ENCODE results near the gene LLGL2. TPM values are rescaled to one million over a fixed set of nuclear protein-coding genes. Genes with fewer than 3 reads are reported as not detected.

LLGL2 gene
- total RNA-seq, 1 donor from 2014 or later = 9.0 TPM

DNA sequence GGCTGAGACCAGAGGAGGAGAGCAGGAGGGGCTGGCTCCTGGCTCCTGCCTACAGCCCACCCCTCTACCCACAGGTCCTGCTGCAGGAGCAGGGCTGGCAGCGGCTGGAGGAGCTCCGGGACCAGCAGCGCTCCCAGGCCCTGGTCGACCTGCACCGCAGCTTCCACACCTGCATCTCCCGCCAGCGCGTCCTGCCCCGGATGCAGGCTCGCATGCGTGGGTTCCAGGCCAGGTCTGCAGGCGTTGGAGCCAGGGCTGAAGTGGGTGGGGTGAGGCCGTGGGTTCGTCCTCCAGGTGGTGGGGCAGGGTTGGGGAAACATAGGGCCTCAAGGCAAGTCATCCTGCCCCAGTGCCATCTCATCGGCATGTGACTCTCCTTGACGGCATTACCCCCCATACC, 80.3 kb downstream of the LLGL2 start:
- DNase-seq = no peak
- Mint-ChIP-seq H3K9me3 (no peaks in the 10 kb centered on the region), H3K27me3 (no peaks in the 10 kb centered on the region), H3K36me3 (ENCODE audit: low read depth) (no peaks in the 10 kb centered on the region), H3K27ac (no peak overlapping the region), H3K4me3 (no peak overlapping the region), H3K4me1 (peaks cover 4% of the 10 kb centered on the region)
- intact Hi-C loops (cut with micrococcal nuclease) = no loop called here

DNA sequence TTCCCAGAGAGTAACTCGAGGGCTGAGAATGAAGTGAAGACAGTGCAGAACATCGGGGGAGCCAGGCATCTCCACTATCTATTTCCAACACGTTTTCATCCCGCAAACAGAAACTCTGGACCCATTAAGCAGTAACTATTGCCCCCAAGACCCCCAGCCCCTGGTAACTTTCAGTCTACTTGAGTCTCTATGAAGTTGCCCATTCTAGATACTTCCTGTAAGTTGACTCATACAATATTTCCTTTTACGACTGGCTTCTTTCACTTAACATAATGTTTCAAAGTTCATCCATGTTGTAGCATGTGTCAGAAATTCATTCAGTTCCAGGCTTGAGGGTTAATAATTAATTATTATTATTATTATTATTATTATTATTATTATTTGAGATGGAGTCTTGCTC, 81.6 kb downstream of the LLGL2 start:
- no peaks in the 10 kb centered on the region for H3K27me3 Mint-ChIP-seq
- H3K27ac Mint-ChIP-seq = no peak overlapping the region
- peaks cover 4% of the 10 kb centered on the region for H3K4me1 Mint-ChIP-seq
- H3K36me3 Mint-ChIP-seq (ENCODE audit: low read depth) = no peaks in the 10 kb centered on the region
- no peak overlapping the region for H3K4me3 Mint-ChIP-seq
- intact Hi-C loops (cut with micrococcal nuclease) = no loop called here
- H3K9me3 Mint-ChIP-seq = no peaks in the 10 kb centered on the region
- no peak for DNase-seq

DNA sequence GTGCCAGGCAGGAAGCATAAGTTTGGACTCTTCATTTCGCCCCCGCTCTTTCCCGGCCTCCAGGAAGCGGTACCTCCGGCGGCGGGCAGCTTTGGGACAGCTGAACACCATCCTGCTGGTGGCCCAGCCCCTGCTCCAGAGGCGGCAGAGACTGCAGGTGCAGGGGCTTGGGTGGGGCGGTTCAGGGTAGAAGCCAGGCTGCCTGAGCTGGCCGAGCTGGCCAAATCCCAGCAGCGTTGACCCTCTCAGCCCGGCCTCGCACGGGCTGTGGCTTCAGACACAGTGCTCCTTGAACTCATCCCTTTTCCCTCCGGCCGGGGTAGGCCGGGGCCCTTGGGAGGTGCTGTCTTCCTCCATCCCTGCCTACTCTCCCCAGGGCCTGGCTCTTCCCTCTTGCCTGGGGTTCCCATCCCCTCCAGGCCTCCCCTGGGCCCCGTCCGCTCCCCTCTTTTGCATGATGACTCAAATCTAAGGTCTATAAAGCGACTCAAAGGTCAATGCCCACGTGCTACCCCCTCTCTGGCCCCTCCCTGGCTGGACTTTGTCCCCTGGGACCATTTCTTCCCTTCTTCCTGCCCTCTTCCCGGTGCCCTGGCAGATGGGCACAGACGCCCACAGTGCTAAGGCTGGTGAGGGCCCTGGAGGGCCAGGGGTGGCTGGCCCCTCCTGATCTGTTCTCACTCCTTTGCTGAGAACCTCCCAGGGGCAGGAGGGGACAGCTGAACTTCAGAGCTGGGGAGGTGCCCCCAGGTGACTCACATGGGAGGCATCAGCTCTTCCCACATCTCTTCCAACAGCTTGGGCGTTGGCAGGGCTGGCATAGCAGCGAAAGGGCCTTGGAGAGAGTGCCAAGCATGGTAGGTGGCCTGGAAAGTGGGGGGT, 84.8 kb downstream of the LLGL2 start:
- Mint-ChIP-seq H3K27me3 (no peaks in the 10 kb centered on the region), H3K4me1 (peaks cover 4% of the 10 kb centered on the region), H3K9me3 (no peaks in the 10 kb centered on the region), H3K4me3 (no peak overlapping the region), H3K36me3 (ENCODE audit: low read depth) (no peaks in the 10 kb centered on the region), H3K27ac (no peak overlapping the region)
- intact Hi-C loops (cut with micrococcal nuclease) = no loop called here
- no peak for DNase-seq

DNA sequence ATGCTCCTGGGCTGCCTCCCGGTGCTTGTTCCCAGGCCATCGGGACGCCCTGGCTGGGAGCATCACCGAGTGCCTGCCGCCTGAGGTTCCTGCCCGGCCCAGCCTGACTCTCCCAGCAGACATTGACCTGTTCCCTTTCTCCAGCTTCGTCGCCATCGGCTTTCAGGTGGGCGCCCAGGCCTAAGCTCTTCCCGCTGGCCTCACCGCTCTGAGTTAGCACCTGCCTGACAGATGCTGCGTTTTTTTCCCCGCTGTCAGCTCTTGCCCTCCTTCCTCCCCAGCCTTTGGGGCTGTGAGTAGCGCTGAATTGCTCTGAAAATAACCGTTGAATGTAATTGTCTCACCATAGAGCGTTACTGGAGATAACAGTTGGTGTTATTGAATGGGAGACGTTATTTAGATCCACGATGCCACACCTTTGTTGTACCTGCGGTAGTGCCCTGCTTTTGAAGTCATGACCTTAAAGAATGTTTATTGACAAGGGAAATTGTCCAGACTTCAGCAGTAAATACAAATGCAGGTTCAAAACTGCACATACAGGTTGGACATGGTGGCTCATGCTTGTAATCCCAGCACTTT, 86.4 kb downstream of the LLGL2 start:
- no peak overlapping the region for H3K4me3 Mint-ChIP-seq
- H3K27me3 Mint-ChIP-seq = no peaks in the 10 kb centered on the region
- H3K27ac Mint-ChIP-seq = no peak overlapping the region
- no peak for DNase-seq
- intact Hi-C loops (cut with micrococcal nuclease) = no loop called here
- H3K36me3 Mint-ChIP-seq (ENCODE audit: low read depth) = no peaks in the 10 kb centered on the region
- peaks cover 2% of the 10 kb centered on the region for H3K4me1 Mint-ChIP-seq
- H3K9me3 Mint-ChIP-seq = no peaks in the 10 kb centered on the region

DNA sequence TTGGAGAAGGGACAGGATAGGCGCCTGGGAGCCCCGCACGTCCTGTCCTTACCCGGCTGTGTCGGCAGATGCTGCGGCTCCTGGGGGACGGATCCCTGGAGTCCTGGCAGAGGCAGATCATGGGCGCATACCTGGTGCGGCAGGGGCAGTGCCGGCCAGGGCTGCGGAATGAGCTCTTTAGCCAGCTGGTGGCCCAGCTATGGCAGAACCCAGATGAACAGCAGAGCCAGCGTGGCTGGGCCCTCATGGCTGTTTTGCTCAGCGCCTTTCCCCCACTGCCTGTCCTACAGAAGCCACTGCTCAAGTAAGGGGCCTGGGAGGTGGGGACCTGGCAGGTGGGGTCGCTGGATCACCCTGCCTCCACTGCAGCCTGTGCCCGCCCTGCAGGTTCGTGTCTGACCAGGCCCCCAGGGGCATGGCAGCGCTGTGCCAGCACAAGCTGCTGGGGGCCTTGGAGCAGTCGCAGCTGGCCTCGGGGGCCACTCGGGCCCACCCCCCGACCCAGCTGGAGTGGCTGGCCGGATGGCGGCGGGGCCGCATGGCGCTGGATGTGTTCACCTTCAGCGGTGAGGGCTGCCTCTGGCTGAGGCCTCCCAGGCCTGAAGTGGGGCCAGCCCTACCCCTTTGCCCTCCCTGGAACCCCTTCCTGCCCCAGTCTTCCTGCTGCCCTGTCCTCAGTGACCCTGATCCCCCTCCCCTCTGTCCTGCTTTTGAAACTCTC, 87.6 kb downstream of the LLGL2 start:
- H3K27me3 Mint-ChIP-seq = no peaks in the 10 kb centered on the region
- DNase-seq = no peak
- H3K27ac Mint-ChIP-seq = no peak overlapping the region
- intact Hi-C loops (cut with micrococcal nuclease) = no loop called here
- H3K4me1 Mint-ChIP-seq = no peaks in the 10 kb centered on the region
- no peaks in the 10 kb centered on the region for H3K36me3 Mint-ChIP-seq (ENCODE audit: low read depth)
- no peaks in the 10 kb centered on the region for H3K9me3 Mint-ChIP-seq
- no peak overlapping the region for H3K4me3 Mint-ChIP-seq

DNA sequence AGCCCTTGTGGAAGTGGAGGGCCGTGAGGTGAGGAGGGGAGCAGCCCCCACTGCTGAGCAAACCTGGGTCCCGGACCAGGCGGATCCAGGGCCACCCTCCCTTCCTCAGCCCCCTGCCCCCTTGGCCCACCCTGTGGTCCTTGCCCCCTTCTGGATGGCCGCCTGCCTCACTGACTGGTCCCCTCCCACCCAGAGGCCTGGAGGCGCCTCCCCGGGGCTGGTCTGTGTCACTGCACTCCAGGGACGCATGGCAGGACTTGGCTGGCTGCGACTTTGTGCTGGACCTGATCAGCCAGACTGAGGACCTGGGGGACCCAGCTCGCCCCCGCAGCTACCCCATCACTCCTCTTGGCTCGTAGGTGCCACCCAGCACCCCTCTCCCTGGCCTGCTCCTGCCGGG, 88.5 kb downstream of the LLGL2 start:
- intact Hi-C loops (cut with micrococcal nuclease) = no loop called here
- Mint-ChIP-seq H3K36me3 (ENCODE audit: low read depth) (no peaks in the 10 kb centered on the region), H3K4me1 (no peaks in the 10 kb centered on the region), H3K9me3 (no peaks in the 10 kb centered on the region), H3K4me3 (no peak overlapping the region), H3K27ac (no peak overlapping the region), H3K27me3 (no peaks in the 10 kb centered on the region)
- no peak for DNase-seq

DNA sequence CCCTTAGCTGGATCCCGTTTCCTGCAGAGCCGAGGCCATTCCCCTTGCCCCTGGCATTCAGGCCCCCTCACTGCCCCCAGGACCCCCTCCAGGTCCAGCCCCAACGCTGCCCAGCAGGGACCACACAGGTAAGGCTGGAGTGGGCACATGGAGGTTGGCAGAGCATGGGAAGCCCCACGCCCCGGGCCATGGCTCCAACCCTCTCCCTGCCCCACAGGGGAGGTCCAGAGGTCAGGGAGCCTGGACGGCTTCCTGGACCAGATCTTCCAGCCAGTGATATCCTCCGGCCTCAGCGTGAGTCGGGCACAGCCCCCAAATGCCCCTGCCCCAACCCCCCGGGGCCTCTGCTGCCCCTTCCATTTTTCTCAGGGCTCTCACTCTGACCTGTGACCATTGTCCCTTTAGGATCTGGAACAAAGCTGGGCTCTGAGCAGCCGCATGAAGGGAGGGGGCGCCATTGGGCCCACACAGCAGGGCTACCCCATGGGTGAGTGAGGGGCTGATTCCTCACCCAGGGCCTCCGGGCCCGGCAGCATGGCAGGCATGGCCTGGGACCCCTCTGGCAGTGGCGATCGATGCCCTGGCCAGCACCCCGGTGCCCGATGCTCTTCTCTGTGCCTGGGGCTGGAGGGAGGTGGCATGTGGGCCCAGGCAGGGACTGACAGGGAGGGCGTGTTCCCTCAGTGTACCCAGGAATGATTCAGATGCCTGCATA, 89.2 kb downstream of the LLGL2 start:
- no peak for DNase-seq

DNA sequence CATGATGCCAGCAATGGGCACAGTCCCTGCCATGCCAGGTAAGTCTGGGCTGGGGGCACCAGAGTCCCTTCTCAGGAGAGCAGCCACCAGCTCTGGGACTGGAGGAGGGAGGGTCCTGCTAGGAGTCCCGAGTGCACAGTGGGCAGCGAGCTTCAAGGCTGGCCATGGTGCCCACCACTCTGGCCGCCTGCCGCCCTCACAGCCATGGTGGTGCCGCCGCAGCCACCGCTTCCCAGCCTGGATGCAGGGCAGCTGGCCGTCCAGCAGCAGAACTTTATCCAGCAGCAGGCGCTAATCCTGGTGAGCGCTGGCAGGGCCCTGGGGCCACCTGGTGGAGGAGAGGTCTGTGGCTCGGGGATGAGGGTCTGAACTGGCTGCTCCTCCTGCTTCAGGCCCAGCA, 89.8 kb downstream of the LLGL2 start:
- Mint-ChIP-seq H3K4me3 (no peak overlapping the region), H3K36me3 (ENCODE audit: low read depth) (no peaks in the 10 kb centered on the region), H3K27me3 (no peaks in the 10 kb centered on the region), H3K4me1 (no peaks in the 10 kb centered on the region), H3K27ac (no peak overlapping the region), H3K9me3 (no peaks in the 10 kb centered on the region)
- intact Hi-C loops (cut with micrococcal nuclease) = no loop called here
- no peak for DNase-seq

More for the DNA sequence above, 89.2 kb downstream of the LLGL2 start:
- no peak overlapping the region for H3K27ac Mint-ChIP-seq
- H3K9me3 Mint-ChIP-seq = no peaks in the 10 kb centered on the region
- H3K36me3 Mint-ChIP-seq (ENCODE audit: low read depth) = no peaks in the 10 kb centered on the region
- intact Hi-C loops (cut with micrococcal nuclease) = no loop called here
- H3K4me1 Mint-ChIP-seq = no peaks in the 10 kb centered on the region
- H3K27me3 Mint-ChIP-seq = no peaks in the 10 kb centered on the region
- no peak overlapping the region for H3K4me3 Mint-ChIP-seq

DNA sequence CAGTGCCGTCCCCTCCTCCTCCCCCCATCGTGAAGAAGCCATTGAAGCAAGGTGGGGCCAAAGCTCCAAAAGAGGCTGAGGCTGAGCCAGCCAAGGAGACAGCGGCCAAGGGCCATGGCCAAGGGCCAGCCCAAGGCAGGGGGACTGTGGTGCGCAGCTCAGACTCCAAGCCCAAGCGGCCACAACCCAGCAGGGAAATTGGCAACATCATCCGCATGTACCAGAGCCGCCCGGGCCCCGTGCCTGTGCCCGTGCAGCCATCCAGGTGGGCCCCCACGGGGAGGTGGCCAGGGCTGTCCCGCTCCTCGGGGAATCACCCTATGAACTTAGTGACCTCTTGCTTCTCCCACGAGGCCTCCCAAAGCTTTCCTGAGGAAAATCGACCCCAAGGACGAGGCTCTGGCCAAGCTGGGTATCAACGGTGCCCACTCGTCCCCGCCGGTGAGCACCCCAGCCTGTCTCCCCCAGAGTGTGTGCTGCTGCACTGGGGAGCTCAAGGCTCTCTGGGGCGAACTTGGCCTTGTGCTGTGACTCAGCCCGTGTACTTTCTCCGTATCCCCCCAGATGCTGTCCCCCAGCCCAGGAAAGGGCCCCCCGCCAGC, 91.1 kb downstream of the LLGL2 start:
- Mint-ChIP-seq H3K4me1 (no peaks in the 10 kb centered on the region), H3K27me3 (no peaks in the 10 kb centered on the region), H3K9me3 (no peaks in the 10 kb centered on the region), H3K27ac (no peak overlapping the region), H3K36me3 (ENCODE audit: low read depth) (no peaks in the 10 kb centered on the region), H3K4me3 (no peak overlapping the region)
- intact Hi-C loops (cut with micrococcal nuclease) = no loop called here
- no peak for DNase-seq

DNA sequence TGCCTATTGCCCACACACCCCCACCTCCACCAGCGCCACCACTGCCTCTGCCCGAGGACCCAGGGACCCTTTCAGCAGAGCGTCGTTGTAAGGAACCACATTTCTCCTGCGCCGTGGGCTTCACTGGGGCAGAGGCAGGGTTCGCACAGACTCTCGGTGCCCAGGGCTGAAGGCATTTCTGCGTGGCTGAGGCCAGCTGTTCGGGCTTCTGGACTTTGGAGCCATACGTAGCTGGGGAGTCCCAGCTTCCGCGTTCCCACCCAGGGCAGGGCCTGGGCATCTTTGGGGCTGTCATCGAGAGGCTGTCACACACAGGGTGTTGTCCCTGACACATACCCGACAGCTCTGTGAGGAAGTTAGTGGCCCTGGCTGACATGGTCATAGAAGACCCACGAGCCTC, 91.7 kb downstream of the LLGL2 start:
- intact Hi-C loops (cut with micrococcal nuclease) = no loop called here
- no peak for DNase-seq
- Mint-ChIP-seq H3K27me3 (no peaks in the 10 kb centered on the region), H3K36me3 (ENCODE audit: low read depth) (no peaks in the 10 kb centered on the region), H3K9me3 (no peaks in the 10 kb centered on the region), H3K27ac (no peak overlapping the region), H3K4me3 (no peak overlapping the region), H3K4me1 (no peaks in the 10 kb centered on the region)

DNA sequence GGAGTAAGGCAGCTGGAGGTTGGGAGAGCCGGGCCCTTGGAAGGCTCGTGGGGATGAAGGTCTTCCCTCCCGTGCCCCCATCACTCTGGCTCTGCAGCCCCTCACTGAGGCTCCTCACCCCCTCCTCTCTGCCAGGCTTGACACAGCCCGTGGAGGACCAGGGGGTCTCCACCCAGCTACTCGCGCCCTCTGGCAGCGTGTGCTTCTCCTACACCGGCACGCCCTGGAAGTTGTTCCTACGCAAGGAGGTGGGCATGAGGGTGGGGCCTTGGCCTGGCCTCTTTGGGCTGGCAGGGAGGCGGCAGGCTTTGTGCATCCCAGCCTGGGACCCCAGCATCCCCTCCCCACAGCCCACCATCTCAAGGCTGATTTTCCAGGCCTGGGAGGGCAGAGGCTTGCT, 92.2 kb downstream of the LLGL2 start:
- Mint-ChIP-seq H3K36me3 (ENCODE audit: low read depth) (no peaks in the 10 kb centered on the region), H3K4me1 (no peaks in the 10 kb centered on the region), H3K4me3 (no peak overlapping the region), H3K27me3 (no peaks in the 10 kb centered on the region), H3K27ac (no peak overlapping the region), H3K9me3 (no peaks in the 10 kb centered on the region)
- DNase-seq = no peak
- intact Hi-C loops (cut with micrococcal nuclease) = no loop called here

DNA sequence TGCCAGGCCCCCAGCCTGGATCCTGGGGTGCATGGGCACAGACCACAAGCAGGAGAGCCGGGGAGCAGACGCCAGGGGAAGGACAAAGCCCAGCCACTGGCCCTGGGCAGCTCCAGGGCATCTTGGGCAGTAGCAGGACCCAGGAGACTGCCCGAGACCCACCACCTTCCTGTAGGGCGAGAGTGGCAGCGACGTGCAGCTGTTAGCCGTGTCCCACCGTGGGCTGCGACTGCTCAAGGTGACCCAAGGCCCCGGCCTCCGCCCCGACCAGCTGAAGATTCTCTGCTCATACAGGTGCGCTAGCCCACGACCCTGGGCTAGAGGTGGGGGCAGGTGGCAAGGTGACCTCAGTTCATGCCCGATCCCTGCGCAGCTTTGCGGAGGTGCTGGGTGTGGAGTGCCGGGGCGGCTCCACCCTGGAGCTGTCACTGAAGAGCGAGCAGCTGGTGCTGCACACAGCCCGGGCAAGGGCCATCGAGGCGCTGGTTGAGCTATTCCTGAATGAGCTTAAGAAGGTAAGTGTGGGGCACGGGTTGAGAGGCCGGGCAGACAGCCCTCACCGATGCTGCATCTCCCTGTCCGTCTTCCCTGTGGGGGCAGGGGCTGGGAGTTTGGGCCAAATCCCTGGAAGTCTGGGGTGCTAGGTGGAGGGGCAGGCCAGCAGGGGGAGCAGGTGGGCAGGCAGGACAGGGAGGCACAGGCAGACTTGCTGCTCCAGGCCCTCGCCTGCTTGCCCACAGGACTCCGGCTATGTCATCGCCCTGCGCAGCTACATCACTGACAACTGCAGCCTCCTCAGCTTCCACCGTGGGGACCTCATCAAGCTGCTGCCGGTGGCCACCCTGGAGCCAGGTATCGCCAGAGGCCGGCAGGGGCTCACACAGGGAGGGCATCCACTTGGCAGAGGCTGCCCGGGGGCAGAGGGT, 94.3 kb downstream of the LLGL2 start:
- intact Hi-C loops (cut with micrococcal nuclease) = no loop called here
- Mint-ChIP-seq H3K9me3 (no peaks in the 10 kb centered on the region), H3K27ac (no peak overlapping the region), H3K4me3 (no peak overlapping the region), H3K36me3 (ENCODE audit: low read depth) (no peaks in the 10 kb centered on the region), H3K4me1 (no peaks in the 10 kb centered on the region), H3K27me3 (no peaks in the 10 kb centered on the region)
- DNase-seq = peak; percentile 74

DNA sequence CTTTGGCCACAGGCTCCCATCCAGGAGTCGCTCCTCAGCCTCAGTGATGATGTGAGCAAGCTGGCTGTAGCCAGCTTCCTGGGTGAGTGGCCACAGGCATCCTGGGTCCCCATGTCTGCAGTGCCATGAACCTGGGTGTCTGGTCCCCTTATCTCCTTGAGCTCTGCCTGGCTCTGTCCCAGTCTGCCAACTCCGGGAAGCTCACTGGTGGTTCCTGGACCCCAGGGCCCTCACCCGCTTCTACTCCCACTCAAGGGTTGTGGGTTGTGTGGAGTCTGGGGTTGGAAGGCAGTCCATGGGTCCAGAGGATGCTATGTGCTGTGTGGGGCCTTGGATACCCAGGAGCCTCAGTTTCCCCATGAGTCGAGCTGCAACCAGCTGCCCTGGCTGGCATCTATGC, 96.0 kb downstream of the LLGL2 start:
- no peak overlapping the region for H3K27ac Mint-ChIP-seq
- H3K9me3 Mint-ChIP-seq = no peaks in the 10 kb centered on the region
- H3K36me3 Mint-ChIP-seq (ENCODE audit: low read depth) = no peaks in the 10 kb centered on the region

More for the DNA sequence above, 96.0 kb downstream of the LLGL2 start:
- H3K4me3 Mint-ChIP-seq = no peak overlapping the region
- intact Hi-C loops (cut with micrococcal nuclease) = no loop called here
- DNase-seq = no peak
- no peaks in the 10 kb centered on the region for H3K4me1 Mint-ChIP-seq
- no peaks in the 10 kb centered on the region for H3K27me3 Mint-ChIP-seq
